K562 (cell line): ENCODE data around the gene ERF. TPM values are rescaled to one million over a fixed set of nuclear protein-coding genes. Genes with fewer than 3 reads are reported as not detected.

ENCODE experiments used
- CEBPB ChIP-seq: fragments of 450-650 bp; IDR thresholded peaks from 2 replicates; pipeline ENCODE4 v1.6.1; 2016; ENCODE audit warnings: missing genetic modification characterization, missing compliant biosample characterization
- CHCHD3 ChIP-seq: fragments of 250-450 bp; sonication (Bioruptor Pico); IDR thresholded peaks from 2 replicates; pipeline ENCODE4 v2.1.2; 2022; ENCODE audit warnings: mild to moderate bottlenecking
- CHD2 ChIP-seq: IDR thresholded peaks from 2 replicates; pipeline ENCODE4 v1.6.1; 2011; ENCODE audit warnings: low read depth, low read length
- MAX ChIP-seq: sonication (generic); formaldehyde crosslinking; IDR thresholded peaks from 2 replicates; pipeline ENCODE4 v1.9.0; 2022; ENCODE audit warnings: mild to moderate bottlenecking, missing genetic modification reagents
- MCM2 ChIP-seq: fragments of 450-650 bp; IDR thresholded peaks from 2 replicates; pipeline ENCODE4 v1.6.1; 2017; ENCODE audit warnings: low read depth, mild to moderate bottlenecking
- PHB2 ChIP-seq: fragments of 450-650 bp; IDR thresholded peaks from 2 replicates; pipeline ENCODE4 v1.6.1; 2017; ENCODE audit warnings: low read depth
- SAFB ChIP-seq: fragments of 200-400 bp; formaldehyde crosslinking; IDR thresholded peaks from 2 replicates; pipeline ENCODE4 v1.6.1; 2017; ENCODE audit warnings: low read depth, low read length, borderline replicate concordance
- SIX5 ChIP-seq, 2 experiments: IDR thresholded peaks; 2 replicates each; pipeline ENCODE4 v1.6.1; 2011; ENCODE audit warnings: low read length in 2 of 2, borderline replicate concordance in 1 of 2, low read depth in 1 of 2, mild to moderate bottlenecking in 1 of 2, moderate library complexity in 1 of 2; ENCODE audit not compliant: insufficient read depth in 1 of 2
- SMARCA4 ChIP-seq: fragments of 450-650 bp; IDR thresholded peaks from 2 replicates; pipeline ENCODE4 v1.6.1; 2016
- TAF7 ChIP-seq: fragments of 450-650 bp; IDR thresholded peaks from 2 replicates; pipeline ENCODE4 v1.6.1; 2016; ENCODE audit warnings: missing genetic modification characterization, missing compliant biosample characterization
- TCF7L2 ChIP-seq: fragments of 150-350 bp; IDR thresholded peaks from 2 replicates; pipeline ENCODE4 v1.6.1; 2016; ENCODE audit warnings: low read depth, mild to moderate bottlenecking, low read length, moderate library complexity
- THAP12 ChIP-seq: fragments of 250-450 bp; sonication (Bioruptor Pico); IDR thresholded peaks from 2 replicates; pipeline ENCODE4 v1.9.0; 2021; ENCODE audit warnings: mild to moderate bottlenecking, inconsistent platforms
- USF1 ChIP-seq: sonication (generic); formaldehyde crosslinking; IDR thresholded peaks from 2 replicates; pipeline ENCODE4 v1.9.0; 2022; ENCODE audit warnings: mild to moderate bottlenecking, missing genetic modification reagents
- YY1 ChIP-seq, 3 experiments: IDR thresholded peaks; 2 replicates each; pipeline ENCODE4 v1.6.1; 2011; ENCODE audit warnings: low read length in 2 of 3, mild to moderate bottlenecking in 2 of 3, moderate library complexity in 2 of 3, borderline replicate concordance in 1 of 3, control low read depth in 1 of 3, low read depth in 1 of 3; ENCODE audit not compliant: insufficient read depth in 3 of 3, insufficient replicate concordance in 2 of 3, control insufficient read depth in 1 of 3, insufficient read length in 1 of 3; ENCODE audit errors: extremely low read depth in 1 of 3
- ZNF609 ChIP-seq: sonication (generic); formaldehyde crosslinking; IDR thresholded peaks from 2 replicates; pipeline ENCODE4 v1.8.1; 2023; ENCODE audit warnings: missing genetic modification reagents, mild to moderate bottlenecking, borderline replicate concordance
- ZNF644 ChIP-seq: fragments of 200-800 bp; sonication (Bioruptor generic); IDR thresholded peaks from 2 replicates; pipeline ENCODE4 v1.6.1; 2016; ENCODE audit warnings: low read depth, missing genetic modification characterization, missing compliant biosample characterization
- ZNF79 ChIP-seq: fragments of 250-450 bp; sonication (Bioruptor Pico); IDR thresholded peaks from 2 replicates; pipeline ENCODE4 v1.4.0; 2020; ENCODE audit warnings: low read depth, mild to moderate bottlenecking, moderate library complexity
- polyA plus RNA-seq, 8 experiments: library from polyadenylated mRNA; depleted of rRNA in 4 of 8; stranded (reverse) in 5 of 8; unstranded in 3 of 8; fragments of >200 nt; fragmentation: Nextera tagmentation in 2 of 8; fragmentation: Illumina TruSeq in 1 of 8; extraction: Ambion mirVana in 2 of 8; extraction: Trizol in 1 of 8; gene quantifications; 2 replicates each; pipeline versions ENCODE4 v1.2.1 to v1.2.3, GENCODE V29; 2011 to 2014; ENCODE audit warnings: inconsistent platforms in 1 of 8, missing spikeins in 1 of 8
- total RNA-seq, 7 experiments: library from RNA; depleted of rRNA in 6 of 7; stranded (reverse); fragments of >200 nt in 6 of 7; fragmentation: Illumina TruSeq in 2 of 7; extraction: Trizol in 2 of 7; gene quantifications; 2 replicates each; pipeline versions ENCODE4 v1.2.1 to v1.2.3, GENCODE V29; 2011 to 2021; ENCODE audit warnings: low replicate concordance in 1 of 7

The ERF gene
- total and polyA plus RNA-seq, 9 of the 15 experiments (the other 6 are each of a cell fraction or from before 2014, with no cell fraction given): 0.03 to 75.4 (median 27.0) TPM

GRCh38 chr19:42269478-42270345 lies 14.8 kb upstream of the ERF start (continued):
- 0 out of 2 replicates have a peak, but pooled peaks have one; percentile 54 for TF ChIP-seq ZNF609 (CRISPR knock-in tag)
- TF ChIP-seq THAP12 (CRISPR knock-in tag): no peak
- TF ChIP-seq SIX5 (IDR thresholded peaks at IDR 0.05; ENCODE audit: borderline replicate concordance in 1 of 2, insufficient read depth in 1 of 2, low read depth in 1 of 2, low read length in 2 of 2): no peak
- no peak for TF ChIP-seq CHCHD3 (CRISPR knock-in tag)
- no peak for TF ChIP-seq CHD2
- TF ChIP-seq TAF7 (tag): no peak
- no peak for TF ChIP-seq ZNF79 (CRISPR knock-in tag)
- TF ChIP-seq YY1 (IDR thresholded peaks at IDR 0.05; ENCODE audit: borderline replicate concordance in 1 of 3, control insufficient read depth in 1 of 3, extremely low read depth in 1 of 3, insufficient read depth in 3 of 3, insufficient read length in 1 of 3, insufficient replicate concordance in 2 of 3, low read depth in 1 of 3, low read length in 2 of 3): peak in 1 of 3 experiments; percentile 53
- no peak for TF ChIP-seq MCM2
- TF ChIP-seq PHB2: peak; percentile 70; the same call in 1 of the 2 replicates
- TF ChIP-seq TCF7L2: no peak
- no peak for TF ChIP-seq CEBPB (tag)
- TF ChIP-seq SAFB: no peak
- no peak for TF ChIP-seq USF1 (CRISPR knock-in tag)
- no peak for TF ChIP-seq MAX (CRISPR knock-in tag)
- peak; percentile 43; the same call in 1 of the 2 replicates for TF ChIP-seq SMARCA4
- no peak for TF ChIP-seq ZNF644 (tag)
